GM12874 (cell line): ENCODE results near the gene ARHGEF11.

Experiments used
- TF ChIP-seq, protein P1 (sequence below): IDR thresholded peaks from 2 replicates; pipeline ENCODE4 v1.5.1; 2011; ENCODE audit warnings: low read depth, mild to moderate bottlenecking, control low read depth, low read length, moderate library complexity; ENCODE audit not compliant: insufficient read depth

ARHGEF11 gene

GRCh38 chr1:156943756-156944155 lies 101.8 kb downstream of the ARHGEF11 start:
- TF ChIP-seq, protein P1, sequence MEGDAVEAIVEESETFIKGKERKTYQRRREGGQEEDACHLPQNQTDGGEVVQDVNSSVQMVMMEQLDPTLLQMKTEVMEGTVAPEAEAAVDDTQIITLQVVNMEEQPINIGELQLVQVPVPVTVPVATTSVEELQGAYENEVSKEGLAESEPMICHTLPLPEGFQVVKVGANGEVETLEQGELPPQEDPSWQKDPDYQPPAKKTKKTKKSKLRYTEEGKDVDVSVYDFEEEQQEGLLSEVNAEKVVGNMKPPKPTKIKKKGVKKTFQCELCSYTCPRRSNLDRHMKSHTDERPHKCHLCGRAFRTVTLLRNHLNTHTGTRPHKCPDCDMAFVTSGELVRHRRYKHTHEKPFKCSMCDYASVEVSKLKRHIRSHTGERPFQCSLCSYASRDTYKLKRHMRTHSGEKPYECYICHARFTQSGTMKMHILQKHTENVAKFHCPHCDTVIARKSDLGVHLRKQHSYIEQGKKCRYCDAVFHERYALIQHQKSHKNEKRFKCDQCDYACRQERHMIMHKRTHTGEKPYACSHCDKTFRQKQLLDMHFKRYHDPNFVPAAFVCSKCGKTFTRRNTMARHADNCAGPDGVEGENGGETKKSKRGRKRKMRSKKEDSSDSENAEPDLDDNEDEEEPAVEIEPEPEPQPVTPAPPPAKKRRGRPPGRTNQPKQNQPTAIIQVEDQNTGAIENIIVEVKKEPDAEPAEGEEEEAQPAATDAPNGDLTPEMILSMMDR: no peak

DNA sequence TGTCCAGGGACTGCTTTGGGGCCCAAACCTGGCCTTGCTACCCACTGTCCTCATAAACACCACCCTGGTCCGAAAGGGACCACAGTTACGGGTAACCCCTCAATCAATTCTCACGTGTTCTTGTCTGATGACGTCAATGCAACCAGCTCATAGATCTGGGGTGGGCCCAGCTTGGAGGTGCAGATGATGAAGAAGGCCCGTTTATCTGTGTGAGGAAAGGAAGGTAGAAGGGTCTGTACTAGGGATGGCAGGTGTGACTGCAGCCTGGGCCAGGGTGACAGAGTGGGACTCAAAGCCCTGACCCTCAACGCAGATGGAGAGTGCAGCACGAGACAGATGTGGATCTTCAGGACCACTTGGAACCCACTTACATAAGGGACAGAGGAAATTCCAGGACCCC lies 103.0 kb downstream of the ARHGEF11 start:
- TF ChIP-seq, protein P1: no peak

GRCh38 chr1:156942176-156942575 lies 103.4 kb downstream of the ARHGEF11 start:
- TF ChIP-seq, protein P1: no peak

DNA sequence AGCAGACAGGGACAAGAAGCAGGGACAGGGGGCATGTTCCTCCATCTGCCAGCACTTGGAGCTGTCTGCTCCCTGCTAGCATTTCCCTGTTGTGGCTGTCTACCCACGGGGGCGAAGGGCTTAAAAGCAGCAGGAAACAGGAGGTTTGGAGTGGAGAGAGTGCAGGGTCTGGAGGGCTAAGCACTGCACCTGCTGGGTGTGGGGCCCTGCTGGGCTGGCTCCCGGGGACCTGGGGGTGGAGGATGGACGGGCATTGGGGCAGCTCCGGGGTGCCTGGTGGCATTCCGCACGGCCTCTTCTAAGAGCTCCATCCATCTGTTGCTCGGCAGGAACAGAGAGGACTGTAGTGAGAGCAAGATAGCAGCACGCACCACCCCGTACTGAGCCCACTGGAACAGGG lies 103.9 kb downstream of the ARHGEF11 start:
- TF ChIP-seq, protein P1: no peak

- TF ChIP-seq, protein P1: no peak
These were observed 105.7 kb downstream of the ARHGEF11 start for GRCh38 chr1:156939786-156940334.

GRCh38 chr1:156938813-156939212 lies 106.7 kb downstream of the ARHGEF11 start:
- TF ChIP-seq, protein P1: no peak

DNA sequence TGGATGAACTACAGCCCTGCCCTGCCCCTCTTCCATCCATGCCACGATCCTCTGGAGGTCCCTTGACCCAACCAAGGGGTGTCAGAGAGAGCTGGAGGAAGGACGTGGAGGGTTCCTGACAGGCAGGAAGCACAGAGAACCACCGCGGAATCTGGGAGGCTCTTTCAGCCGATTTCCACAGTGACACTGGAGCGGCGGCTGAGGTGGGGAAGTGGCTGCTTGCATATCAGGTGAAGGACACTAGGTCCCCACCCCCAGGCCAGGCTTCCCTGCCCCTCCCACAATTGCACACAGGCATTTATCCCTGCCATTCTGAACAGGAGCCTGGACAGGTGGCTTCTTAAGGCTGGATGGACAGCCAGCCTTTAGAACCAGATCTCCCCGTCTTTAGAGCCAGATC lies 107.7 kb downstream of the ARHGEF11 start:
- TF ChIP-seq, protein P1: no peak

DNA sequence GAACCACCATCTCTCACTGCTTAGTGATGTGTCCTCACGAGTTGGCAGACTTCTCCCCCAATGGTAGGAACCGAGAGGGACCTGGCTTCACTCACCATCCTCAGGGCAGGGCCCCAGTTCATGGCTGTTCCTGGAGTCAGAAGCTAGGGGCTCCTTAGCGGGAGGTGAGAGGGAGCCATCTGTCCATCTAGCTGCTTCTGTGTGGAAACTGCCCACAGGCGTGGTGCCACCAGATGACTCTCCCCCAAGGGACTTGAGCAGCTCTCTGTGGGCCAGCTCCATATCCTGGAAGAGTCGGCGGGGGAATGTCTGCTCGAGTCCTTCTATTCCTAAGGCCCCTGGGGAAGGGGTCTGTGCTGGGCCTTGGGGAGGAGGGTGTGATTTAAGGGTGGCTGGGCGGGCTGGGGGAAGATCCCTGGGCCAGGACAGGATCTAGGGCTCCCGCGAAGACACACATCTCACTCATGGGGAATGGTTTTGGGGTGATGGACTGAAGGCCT lies 108.8 kb downstream of the ARHGEF11 start:
- TF ChIP-seq, protein P1: no peak
